ENCODE measurements around the gene ZNF513. TPM values are rescaled to one million over a fixed set of nuclear protein-coding genes. Genes with fewer than 3 reads are reported as not detected.

Gene ZNF513
- total RNA-seq, 2 donors from 2014 or later: 4.7 to 6.2 TPM

DNA sequence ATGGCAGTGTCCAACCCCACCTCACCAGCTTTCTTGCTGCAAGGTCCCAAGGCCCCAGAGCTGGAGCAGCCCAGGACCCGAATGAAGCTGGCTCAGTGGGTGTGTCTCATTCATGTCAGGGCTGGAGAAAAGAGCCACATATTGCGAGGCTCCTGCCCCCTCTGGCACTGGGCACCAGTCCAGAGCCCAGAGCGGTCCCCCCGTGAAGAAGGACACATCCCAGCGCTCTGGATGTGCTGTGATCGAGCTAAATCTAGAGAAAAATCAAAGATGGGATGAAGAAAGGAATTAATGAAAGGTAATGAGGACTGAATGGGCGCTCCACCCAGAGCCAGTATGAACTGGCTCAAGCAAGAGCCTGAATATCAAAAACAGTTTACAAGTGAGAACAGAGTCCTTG, 44.4 kb downstream of the ZNF513 start:
- DNase-seq (ENCODE audit: low spot score): no peak
- H3K4me3 ChIP-seq: no peak overlapping the region
- H3K27me3 ChIP-seq: no peaks in the 10 kb centered on the region
- H3K4me1 ChIP-seq: no peaks in the 10 kb centered on the region
- no peak overlapping the region for H3K27ac ChIP-seq
- no peaks in the 10 kb centered on the region for H3K9me3 ChIP-seq
- TF ChIP-seq, protein P1, sequence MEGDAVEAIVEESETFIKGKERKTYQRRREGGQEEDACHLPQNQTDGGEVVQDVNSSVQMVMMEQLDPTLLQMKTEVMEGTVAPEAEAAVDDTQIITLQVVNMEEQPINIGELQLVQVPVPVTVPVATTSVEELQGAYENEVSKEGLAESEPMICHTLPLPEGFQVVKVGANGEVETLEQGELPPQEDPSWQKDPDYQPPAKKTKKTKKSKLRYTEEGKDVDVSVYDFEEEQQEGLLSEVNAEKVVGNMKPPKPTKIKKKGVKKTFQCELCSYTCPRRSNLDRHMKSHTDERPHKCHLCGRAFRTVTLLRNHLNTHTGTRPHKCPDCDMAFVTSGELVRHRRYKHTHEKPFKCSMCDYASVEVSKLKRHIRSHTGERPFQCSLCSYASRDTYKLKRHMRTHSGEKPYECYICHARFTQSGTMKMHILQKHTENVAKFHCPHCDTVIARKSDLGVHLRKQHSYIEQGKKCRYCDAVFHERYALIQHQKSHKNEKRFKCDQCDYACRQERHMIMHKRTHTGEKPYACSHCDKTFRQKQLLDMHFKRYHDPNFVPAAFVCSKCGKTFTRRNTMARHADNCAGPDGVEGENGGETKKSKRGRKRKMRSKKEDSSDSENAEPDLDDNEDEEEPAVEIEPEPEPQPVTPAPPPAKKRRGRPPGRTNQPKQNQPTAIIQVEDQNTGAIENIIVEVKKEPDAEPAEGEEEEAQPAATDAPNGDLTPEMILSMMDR (IDR thresholded peaks at IDR 0.05): no peak
- H3K36me3 ChIP-seq: peaks cover 88% of the 10 kb centered on the region

DNA sequence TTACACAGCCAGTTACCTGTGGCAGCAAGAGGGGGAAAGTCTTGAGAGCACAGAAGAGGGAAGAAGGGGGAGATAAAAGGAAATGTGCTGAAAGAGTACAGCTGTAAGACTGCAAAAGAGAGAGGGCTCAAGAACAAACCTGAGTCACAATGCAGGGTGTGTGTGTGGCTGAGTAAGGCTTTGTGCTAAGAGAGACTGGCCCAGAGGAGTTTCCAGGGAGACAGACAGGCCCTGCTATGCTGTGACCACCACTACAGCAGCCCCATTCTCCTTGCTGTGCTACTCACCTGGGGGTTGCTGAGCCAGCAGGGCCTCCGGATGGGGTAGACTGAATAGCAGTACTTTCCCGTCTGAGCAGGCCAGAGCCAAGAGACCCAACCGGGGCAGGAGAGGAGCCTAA, 45.2 kb downstream of the ZNF513 start:
- H3K36me3 ChIP-seq: peaks cover 83% of the 10 kb centered on the region
- no peaks in the 10 kb centered on the region for H3K4me1 ChIP-seq
- no peaks in the 10 kb centered on the region for H3K27me3 ChIP-seq
- no peak for DNase-seq (ENCODE audit: low spot score)
- TF ChIP-seq, protein P1 (IDR thresholded peaks at IDR 0.05): no peak
- H3K9me3 ChIP-seq: no peaks in the 10 kb centered on the region
- H3K4me3 ChIP-seq: no peak overlapping the region
- H3K27ac ChIP-seq: no peak overlapping the region

Other genes with a start within 250 kb of the ZNF513 start
- 10 to 100 TPM; 47.5 to 51.4 TPM for gene PREB, start 246.1 kb downstream of the ZNF513 start, total RNA-seq
- gene PRR30, start 241.3 kb downstream of the ZNF513 start, total RNA-seq: not detected
- gene TCF23, start 231.7 kb downstream of the ZNF513 start, total RNA-seq: not detected
- 100 to 1,000 TPM; 193 TPM for gene ATRAID, start 168.7 kb downstream of the ZNF513 start, total RNA-seq
- gene SLC5A6, start 168.5 kb downstream of the ZNF513 start, total RNA-seq: 10 to 100 TPM in 1 of 2 donors, 1 to 10 TPM in 1; 9.2 to 14.7 TPM
- gene CAD, start 163.4 kb downstream of the ZNF513 start, total RNA-seq: 10 to 100 TPM in 1 of 2 donors, 1 to 10 TPM in 1; 4.8 to 13.2 TPM
- 1 to 10 TPM; 5.7 to 9.4 TPM for gene SLC30A3, start 117.7 kb downstream of the ZNF513 start, total RNA-seq
- gene DNAJC5G, start 105.3 kb downstream of the ZNF513 start, total RNA-seq: under 1 TPM; 0.59 to 0.94 TPM
- gene TRIM54, start 98.3 kb downstream of the ZNF513 start, total RNA-seq: 100 to 1,000 TPM in 1 of 2 donors, 10 to 100 TPM in 1; 97.2 to 136 TPM
- 1 to 10 TPM in 1 of 2 donors, under 1 TPM in 1; 0.74 to 2.6 TPM for gene UCN, start 72.3 kb downstream of the ZNF513 start, total RNA-seq
- 10 to 100 TPM; 73.9 to 74.3 TPM for gene MPV17, start 57.6 kb downstream of the ZNF513 start, total RNA-seq
- gene GTF3C2, start 24.0 kb downstream of the ZNF513 start, total RNA-seq: 10 to 100 TPM; 19.1 to 19.7 TPM
- 10 to 100 TPM; 27.1 to 36.3 TPM for gene EIF2B4, start 10.4 kb downstream of the ZNF513 start, total RNA-seq
- gene SNX17, start 10.1 kb downstream of the ZNF513 start, total RNA-seq: 10 to 100 TPM; 66.0 to 69.3 TPM
- gene PPM1G, start 28.9 kb upstream of the ZNF513 start, total RNA-seq: 10 to 100 TPM; 37.7 to 42.4 TPM
- gene NRBP1, start 47.9 kb upstream of the ZNF513 start, total RNA-seq: 10 to 100 TPM; 36.5 to 50.4 TPM
- gene KRTCAP3, start 61.6 kb upstream of the ZNF513 start, total RNA-seq: 1 to 10 TPM in 1 of 2 donors, not detected in 1; 1.2 TPM
- 10 to 100 TPM; 14.4 to 18.2 TPM for gene IFT172, start 109.0 kb upstream of the ZNF513 start, total RNA-seq
- 10 to 100 TPM in 1 of 2 donors, 1 to 10 TPM in 1; 2.2 to 19.3 TPM for gene FNDC4, start 114.5 kb upstream of the ZNF513 start, total RNA-seq
- 1 to 10 TPM in 1 of 2 donors, not detected in 1; 1.9 TPM for gene GCKR, start 116.1 kb upstream of the ZNF513 start, total RNA-seq
- gene ZNF512, start 202.3 kb upstream of the ZNF513 start, total RNA-seq: 10 to 100 TPM; 12.0 to 21.3 TPM
- gene CCDC121, start 248.3 kb upstream of the ZNF513 start, total RNA-seq: 1 to 10 TPM; 3.6 to 4.2 TPM
- 10 to 100 TPM; 10.8 to 15.7 TPM for gene GPN1, start 248.3 kb upstream of the ZNF513 start, total RNA-seq